ENCODE results near the gene PRDX3.

PRDX3 gene

DNA sequence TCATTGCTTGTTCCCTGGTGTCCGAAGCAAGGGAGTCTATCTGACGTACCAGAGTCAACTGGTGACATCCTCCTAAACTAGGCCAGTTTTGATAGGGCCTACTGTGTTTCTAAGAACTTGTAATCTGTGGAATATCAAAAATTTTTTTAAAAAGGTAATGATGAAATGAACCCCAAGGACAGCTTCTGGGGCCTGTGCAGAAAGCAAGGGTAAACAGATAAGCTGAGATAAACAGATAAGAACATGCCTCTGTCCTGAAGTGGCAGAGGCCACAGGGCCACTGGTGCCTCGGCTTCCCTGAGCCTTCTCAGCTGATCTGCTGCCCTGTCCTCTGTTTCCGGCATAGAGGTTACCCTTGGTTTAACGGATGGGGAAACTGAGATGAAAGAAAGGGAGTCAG is 37.5 kb upstream of the PRDX3 start:
- TF ChIP-seq, protein P1, sequence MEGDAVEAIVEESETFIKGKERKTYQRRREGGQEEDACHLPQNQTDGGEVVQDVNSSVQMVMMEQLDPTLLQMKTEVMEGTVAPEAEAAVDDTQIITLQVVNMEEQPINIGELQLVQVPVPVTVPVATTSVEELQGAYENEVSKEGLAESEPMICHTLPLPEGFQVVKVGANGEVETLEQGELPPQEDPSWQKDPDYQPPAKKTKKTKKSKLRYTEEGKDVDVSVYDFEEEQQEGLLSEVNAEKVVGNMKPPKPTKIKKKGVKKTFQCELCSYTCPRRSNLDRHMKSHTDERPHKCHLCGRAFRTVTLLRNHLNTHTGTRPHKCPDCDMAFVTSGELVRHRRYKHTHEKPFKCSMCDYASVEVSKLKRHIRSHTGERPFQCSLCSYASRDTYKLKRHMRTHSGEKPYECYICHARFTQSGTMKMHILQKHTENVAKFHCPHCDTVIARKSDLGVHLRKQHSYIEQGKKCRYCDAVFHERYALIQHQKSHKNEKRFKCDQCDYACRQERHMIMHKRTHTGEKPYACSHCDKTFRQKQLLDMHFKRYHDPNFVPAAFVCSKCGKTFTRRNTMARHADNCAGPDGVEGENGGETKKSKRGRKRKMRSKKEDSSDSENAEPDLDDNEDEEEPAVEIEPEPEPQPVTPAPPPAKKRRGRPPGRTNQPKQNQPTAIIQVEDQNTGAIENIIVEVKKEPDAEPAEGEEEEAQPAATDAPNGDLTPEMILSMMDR (IDR thresholded peaks at IDR 0.05; ENCODE audit: low read depth, low read length), result no peak
- no peak for TF ChIP-seq POLR2A (IDR thresholded peaks at IDR 0.05; ENCODE audit: extremely low read depth, insufficient read length)
- TF ChIP-seq MYC (IDR thresholded peaks at IDR 0.05; ENCODE audit: low read depth, low read length), result no peak
- no peak for TF ChIP-seq MAX (IDR thresholded peaks at IDR 0.05; ENCODE audit: low read depth, low read length)
- no peak for DNase-seq (ENCODE audit: low read depth)
- no peak overlapping the region for H3K4me3 ChIP-seq (ENCODE audit: low read depth, low read length)

DNA sequence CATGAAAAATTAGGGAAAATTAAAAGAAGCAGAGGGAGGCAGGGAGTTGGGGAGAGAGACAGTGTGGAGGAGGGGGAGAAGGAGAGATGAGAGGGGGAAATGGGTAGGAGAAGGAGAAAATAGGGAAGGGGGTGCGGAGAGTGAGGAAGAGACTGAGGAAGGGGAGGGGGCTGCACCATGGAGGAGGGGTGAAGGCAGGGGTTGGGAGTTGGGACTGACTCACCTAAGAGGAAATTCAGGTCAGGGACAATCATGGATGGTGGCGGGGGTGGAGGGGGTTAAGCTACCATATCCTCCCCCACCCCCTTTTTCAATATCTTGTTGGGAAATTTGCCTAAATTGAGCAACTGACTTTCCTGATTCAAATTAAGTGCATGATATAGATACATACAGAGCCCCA is 36.8 kb upstream of the PRDX3 start:
- no peak overlapping the region for H3K4me3 ChIP-seq (ENCODE audit: low read depth, low read length)
- DNase-seq (ENCODE audit: low read depth), result no peak
- no peak for TF ChIP-seq MYC (IDR thresholded peaks at IDR 0.05; ENCODE audit: low read depth, low read length)
- TF ChIP-seq POLR2A (IDR thresholded peaks at IDR 0.05; ENCODE audit: extremely low read depth, insufficient read length), result no peak

GRCh38 chr10:119211625-119212441 is 33.2 kb upstream of the PRDX3 start:
- H3K4me3 ChIP-seq (ENCODE audit: low read depth, low read length), result no peak overlapping the region
- no peak for DNase-seq (ENCODE audit: low read depth)
- TF ChIP-seq, protein P1 (IDR thresholded peaks at IDR 0.05; ENCODE audit: low read depth, low read length), result no peak
- no peak for TF ChIP-seq MYC (IDR thresholded peaks at IDR 0.05; ENCODE audit: low read depth, low read length)

DNA sequence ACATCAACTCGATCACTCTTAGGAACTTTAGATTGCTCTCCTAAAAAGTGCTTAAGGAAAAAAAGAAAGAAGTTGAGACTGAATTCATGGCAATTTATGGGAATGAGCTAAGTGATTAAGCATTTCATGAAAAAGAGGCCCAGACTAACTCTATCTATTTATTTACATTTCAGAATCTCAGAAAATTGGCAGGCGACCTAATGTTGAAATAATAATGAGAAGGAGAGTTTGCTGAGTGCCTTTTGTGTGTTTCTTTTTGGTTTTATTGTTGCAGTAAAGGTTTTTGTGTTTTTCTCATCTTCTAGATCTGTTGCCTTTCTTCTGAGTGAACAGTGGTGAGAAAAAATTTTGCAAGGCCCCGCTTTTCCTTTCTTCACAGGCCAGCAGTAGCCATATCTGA is 32.6 kb upstream of the PRDX3 start:
- TF ChIP-seq MAX (IDR thresholded peaks at IDR 0.05; ENCODE audit: low read depth, low read length) (no peak), MYC (IDR thresholded peaks at IDR 0.05; ENCODE audit: low read depth, low read length) (no peak), POLR2A (IDR thresholded peaks at IDR 0.05; ENCODE audit: extremely low read depth, insufficient read length) (no peak)
- TF ChIP-seq, protein P1 (IDR thresholded peaks at IDR 0.05; ENCODE audit: low read depth, low read length), result no peak
- DNase-seq (ENCODE audit: low read depth), result no peak
- no peak overlapping the region for H3K4me3 ChIP-seq (ENCODE audit: low read depth, low read length)

DNA sequence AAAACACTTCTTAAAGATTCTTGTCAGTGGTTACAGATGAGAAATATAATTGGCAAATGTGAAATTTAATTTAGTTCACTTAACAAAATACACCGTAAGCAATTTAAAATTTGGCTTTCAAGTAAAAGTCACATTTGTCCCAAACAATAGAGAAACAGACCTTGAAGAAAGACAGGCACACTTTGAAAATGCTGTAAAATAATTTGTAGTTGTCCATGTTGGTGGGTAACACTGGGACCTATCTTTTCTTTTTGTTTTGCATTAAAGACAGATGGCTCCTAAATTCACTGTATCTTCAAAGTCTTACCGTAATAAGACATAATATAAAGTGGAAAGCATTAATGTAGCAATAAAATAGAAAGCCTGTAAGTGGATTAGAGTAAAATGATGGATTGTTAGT is 32.0 kb upstream of the PRDX3 start:
- no peak overlapping the region for H3K4me3 ChIP-seq (ENCODE audit: low read depth, low read length)
- no peak for DNase-seq (ENCODE audit: low read depth)
- TF ChIP-seq MYC (IDR thresholded peaks at IDR 0.05; ENCODE audit: low read depth, low read length), result no peak
- TF ChIP-seq MAX (IDR thresholded peaks at IDR 0.05; ENCODE audit: low read depth, low read length), result no peak
- TF ChIP-seq, protein P1 (IDR thresholded peaks at IDR 0.05; ENCODE audit: low read depth, low read length), result no peak
- no peak for TF ChIP-seq POLR2A (IDR thresholded peaks at IDR 0.05; ENCODE audit: extremely low read depth, insufficient read length)

DNA sequence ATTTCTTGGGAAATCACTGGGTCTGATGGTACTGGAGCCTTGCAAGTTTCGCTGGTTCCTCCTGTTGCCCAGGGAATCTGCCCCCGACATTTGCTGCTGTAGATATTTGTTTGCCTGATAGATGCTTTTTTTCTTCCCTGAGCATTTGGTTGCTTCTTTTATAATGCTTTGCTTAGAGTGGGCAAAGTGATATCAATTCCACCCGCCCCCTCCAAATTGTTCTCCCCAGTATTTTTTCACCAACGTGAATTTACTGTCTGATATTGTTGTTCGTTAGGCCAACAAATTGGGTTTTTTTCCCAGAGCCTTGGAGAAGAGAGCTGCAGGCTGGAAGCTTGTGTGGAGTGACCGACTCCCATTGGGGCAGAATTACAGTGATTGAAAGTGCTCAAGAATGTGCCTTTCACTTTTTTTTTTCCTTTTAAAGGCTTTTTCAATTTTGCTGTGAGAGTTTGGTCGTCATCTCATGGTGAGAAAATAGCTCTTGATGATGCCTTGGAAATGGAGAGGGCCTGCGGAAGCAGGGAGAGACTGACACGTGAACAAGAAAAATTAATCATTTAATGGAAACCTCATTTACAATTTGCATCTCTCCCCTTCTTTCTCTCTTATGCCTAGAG is 31.2 kb upstream of the PRDX3 start:
- TF ChIP-seq MYC (IDR thresholded peaks at IDR 0.05; ENCODE audit: low read depth, low read length) (no peak), MAX (IDR thresholded peaks at IDR 0.05; ENCODE audit: low read depth, low read length) (no peak), POLR2A (IDR thresholded peaks at IDR 0.05; ENCODE audit: extremely low read depth, insufficient read length) (no peak)
- TF ChIP-seq, protein P1 (IDR thresholded peaks at IDR 0.05; ENCODE audit: low read depth, low read length), result no peak
- no peak overlapping the region for H3K4me3 ChIP-seq (ENCODE audit: low read depth, low read length)
- DNase-seq (ENCODE audit: low read depth), result no peak
